GM12891 (cell line): ENCODE results near the gene ARL5C.

ENCODE experiments used
- POLR2A ChIP-seq: IDR thresholded peaks from 2 replicates; pipeline ENCODE4 v1.6.1; 2011; ENCODE audit warnings: low read depth, low read length, control low read depth
- POLR2AphosphoS5 ChIP-seq: IDR thresholded peaks from 2 replicates; pipeline ENCODE4 v1.6.1; 2011; ENCODE audit warnings: low read depth, low read length, control low read depth
- SPI1 ChIP-seq: IDR thresholded peaks from 2 replicates; pipeline ENCODE4 v1.6.1; 2011; ENCODE audit warnings: low read depth, low read length, control low read depth
- TAF1 ChIP-seq: IDR thresholded peaks from 2 replicates; pipeline ENCODE4 v1.6.1; 2011; ENCODE audit warnings: low read depth, low read length, control low read depth

- no peak for TF ChIP-seq POLR2AphosphoS5
- no peak for TF ChIP-seq POLR2A
- TF ChIP-seq TAF1 = no peak
- TF ChIP-seq SPI1 = no peak
Measured at GRCh38 chr17:39145143-39145542, 20.8 kb downstream of the ARL5C start.
